ENCODE measurements around the gene NDE1. TPM values are rescaled to one million over a fixed set of nuclear protein-coding genes. Genes with fewer than 3 reads are reported as not detected.

The NDE1 gene
- total and polyA plus RNA-seq, 2 donors (not counting 1 experiment from before 2014, with no cell fraction given) = 23.8 to 24.0 TPM

DNA sequence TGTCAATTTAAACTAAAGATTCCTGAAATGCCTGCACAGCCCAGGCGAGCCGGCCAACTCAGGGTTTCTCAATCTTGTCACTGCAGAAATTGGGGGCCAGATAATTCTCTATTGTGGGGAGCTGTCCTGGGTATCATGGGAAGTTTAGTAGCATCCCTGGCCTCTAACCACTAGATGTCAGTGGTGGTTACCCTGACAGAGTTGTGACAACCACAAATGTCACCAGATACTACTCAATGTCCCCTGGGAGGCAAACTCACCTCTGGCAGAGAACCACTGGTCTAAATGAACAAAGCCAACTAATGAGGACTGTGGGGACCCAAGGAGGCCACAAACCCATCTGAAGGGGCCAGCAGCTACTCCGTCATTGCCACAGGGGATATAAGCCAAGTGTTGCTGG lies 115.8 kb downstream of the NDE1 start:
- Histone ChIP-seq H2AFZ (ENCODE audit: low read length) (no peak overlapping the region), H3K27me3 (ENCODE audit: control insufficient read depth, insufficient read depth, low read length) (no peaks in the 10 kb centered on the region), H4K20me1 (ENCODE audit: control insufficient read depth, extremely low read depth, insufficient read depth, low read length) (no peaks in the 10 kb centered on the region), H3K9me3 (ENCODE audit: control insufficient read depth, insufficient read depth, low read depth, low read length) (no peaks in the 10 kb centered on the region), H3K36me3 (ENCODE audit: control insufficient read depth, insufficient read depth, low read length) (no peaks in the 10 kb centered on the region), H3K4me2 (ENCODE audit: extremely low read depth, insufficient read depth, low read length) (no peak overlapping the region), H3K4me3 (replicated peaks in 1 of 4; ENCODE audit: control extremely low read depth in 1 of 4, insufficient read depth in 1 of 4, low read depth in 3 of 4, low read length in 4 of 4) (no peak overlapping the region), H3K27ac (ENCODE audit: insufficient read depth, low read length) (no peak overlapping the region), H3K4me1 (ENCODE audit: control insufficient read depth, extremely low read depth, insufficient read depth, low read length) (no peaks in the 10 kb centered on the region), H3K9ac (ENCODE audit: insufficient read depth, low read length) (no peak overlapping the region), H3K79me2 (ENCODE audit: control insufficient read depth, insufficient read depth, low read length) (no peaks in the 10 kb centered on the region)
- TF ChIP-seq, protein P1, sequence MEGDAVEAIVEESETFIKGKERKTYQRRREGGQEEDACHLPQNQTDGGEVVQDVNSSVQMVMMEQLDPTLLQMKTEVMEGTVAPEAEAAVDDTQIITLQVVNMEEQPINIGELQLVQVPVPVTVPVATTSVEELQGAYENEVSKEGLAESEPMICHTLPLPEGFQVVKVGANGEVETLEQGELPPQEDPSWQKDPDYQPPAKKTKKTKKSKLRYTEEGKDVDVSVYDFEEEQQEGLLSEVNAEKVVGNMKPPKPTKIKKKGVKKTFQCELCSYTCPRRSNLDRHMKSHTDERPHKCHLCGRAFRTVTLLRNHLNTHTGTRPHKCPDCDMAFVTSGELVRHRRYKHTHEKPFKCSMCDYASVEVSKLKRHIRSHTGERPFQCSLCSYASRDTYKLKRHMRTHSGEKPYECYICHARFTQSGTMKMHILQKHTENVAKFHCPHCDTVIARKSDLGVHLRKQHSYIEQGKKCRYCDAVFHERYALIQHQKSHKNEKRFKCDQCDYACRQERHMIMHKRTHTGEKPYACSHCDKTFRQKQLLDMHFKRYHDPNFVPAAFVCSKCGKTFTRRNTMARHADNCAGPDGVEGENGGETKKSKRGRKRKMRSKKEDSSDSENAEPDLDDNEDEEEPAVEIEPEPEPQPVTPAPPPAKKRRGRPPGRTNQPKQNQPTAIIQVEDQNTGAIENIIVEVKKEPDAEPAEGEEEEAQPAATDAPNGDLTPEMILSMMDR (conservative IDR thresholded peaks at IDR 0.05 in 1 of 2, IDR thresholded peaks at IDR 0.05 in 1 of 2; ENCODE audit: low read depth in 1 of 2, low read length in 2 of 2) = peak; percentile 77 to 78
- TF ChIP-seq EZH2 (IDR thresholded peaks at IDR 0.05; ENCODE audit: low read length, missing control alignments) = no peak
- peak in 1 of 2 donors; percentile 42 for DNase-seq (ENCODE audit: low read depth in 2 of 2)

DNA sequence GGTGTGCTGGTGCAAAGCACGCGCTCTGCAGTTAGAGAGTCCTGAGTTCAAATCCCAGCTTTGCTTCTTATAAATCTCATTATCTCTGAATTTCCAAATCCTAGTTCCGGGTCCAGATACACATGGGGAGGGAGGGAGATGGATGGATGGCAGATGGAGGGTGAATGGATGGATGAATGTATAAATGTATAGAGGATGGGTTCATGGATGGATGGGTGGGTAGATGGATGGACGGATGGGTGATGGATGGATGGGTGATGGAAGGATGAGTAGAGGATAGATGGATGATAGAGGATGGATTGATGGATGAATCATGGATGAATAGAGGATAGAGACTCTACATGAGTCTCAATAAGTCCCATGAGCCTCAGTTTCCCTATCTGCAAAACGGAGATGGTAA lies 116.9 kb downstream of the NDE1 start:
- TF ChIP-seq, protein P1 (conservative IDR thresholded peaks at IDR 0.05 in 1 of 2, IDR thresholded peaks at IDR 0.05 in 1 of 2; ENCODE audit: low read depth in 1 of 2, low read length in 2 of 2) = no peak
- no peak for TF ChIP-seq EZH2 (IDR thresholded peaks at IDR 0.05; ENCODE audit: low read length, missing control alignments)
- H4K20me1 ChIP-seq (ENCODE audit: control insufficient read depth, extremely low read depth, insufficient read depth, low read length) = no peaks in the 10 kb centered on the region
- no peak overlapping the region for H3K4me3 ChIP-seq (replicated peaks in 1 of 4; ENCODE audit: control extremely low read depth in 1 of 4, insufficient read depth in 1 of 4, low read depth in 3 of 4, low read length in 4 of 4)
- H3K9ac ChIP-seq (ENCODE audit: insufficient read depth, low read length) = no peak overlapping the region
- H3K79me2 ChIP-seq (ENCODE audit: control insufficient read depth, insufficient read depth, low read length) = no peaks in the 10 kb centered on the region
- H3K4me1 ChIP-seq (ENCODE audit: control insufficient read depth, extremely low read depth, insufficient read depth, low read length) = no peaks in the 10 kb centered on the region
- H3K9me3 ChIP-seq (ENCODE audit: control insufficient read depth, insufficient read depth, low read depth, low read length) = no peaks in the 10 kb centered on the region
- no peak overlapping the region for H3K4me2 ChIP-seq (ENCODE audit: extremely low read depth, insufficient read depth, low read length)
- no peak overlapping the region for H3K27ac ChIP-seq (ENCODE audit: insufficient read depth, low read length)
- DNase-seq (ENCODE audit: low read depth in 2 of 2) = no peak
- no peaks in the 10 kb centered on the region for H3K36me3 ChIP-seq (ENCODE audit: control insufficient read depth, insufficient read depth, low read length)
- H3K27me3 ChIP-seq (ENCODE audit: control insufficient read depth, insufficient read depth, low read length) = no peaks in the 10 kb centered on the region
- H2AFZ ChIP-seq (ENCODE audit: low read length) = no peak overlapping the region

DNA sequence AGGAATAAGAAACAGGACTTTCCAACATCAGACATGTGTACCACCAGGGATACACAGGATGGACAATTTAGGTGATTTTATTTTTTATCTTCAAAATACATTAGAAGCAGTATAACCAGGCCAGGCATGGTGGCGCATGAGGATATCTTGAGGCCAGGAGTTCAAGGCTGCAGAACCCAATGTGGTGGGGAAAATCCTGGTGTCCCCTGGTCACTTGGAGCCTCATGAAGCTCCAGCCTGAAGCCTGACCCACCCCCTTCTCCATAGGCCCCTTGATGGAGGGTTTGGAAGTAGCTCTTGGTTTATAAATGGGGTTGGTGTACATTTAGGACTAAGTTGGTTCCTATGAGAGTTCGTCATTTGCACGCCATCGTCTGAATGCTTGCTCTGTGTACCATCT lies 118.2 kb downstream of the NDE1 start:
- Histone ChIP-seq H4K20me1 (ENCODE audit: control insufficient read depth, extremely low read depth, insufficient read depth, low read length) (no peaks in the 10 kb centered on the region), H2AFZ (ENCODE audit: low read length) (no peak overlapping the region), H3K9ac (ENCODE audit: insufficient read depth, low read length) (no peak overlapping the region), H3K27me3 (ENCODE audit: control insufficient read depth, insufficient read depth, low read length) (no peaks in the 10 kb centered on the region), H3K4me3 (replicated peaks in 1 of 4; ENCODE audit: control extremely low read depth in 1 of 4, insufficient read depth in 1 of 4, low read depth in 3 of 4, low read length in 4 of 4) (no peak overlapping the region), H3K79me2 (ENCODE audit: control insufficient read depth, insufficient read depth, low read length) (no peaks in the 10 kb centered on the region), H3K4me1 (ENCODE audit: control insufficient read depth, extremely low read depth, insufficient read depth, low read length) (no peaks in the 10 kb centered on the region), H3K4me2 (ENCODE audit: extremely low read depth, insufficient read depth, low read length) (no peak overlapping the region), H3K27ac (ENCODE audit: insufficient read depth, low read length) (no peak overlapping the region), H3K36me3 (ENCODE audit: control insufficient read depth, insufficient read depth, low read length) (no peaks in the 10 kb centered on the region), H3K9me3 (ENCODE audit: control insufficient read depth, insufficient read depth, low read depth, low read length) (no peaks in the 10 kb centered on the region)
- no peak for DNase-seq (ENCODE audit: low read depth in 2 of 2)
- no peak for TF ChIP-seq EZH2 (IDR thresholded peaks at IDR 0.05; ENCODE audit: low read length, missing control alignments)
- TF ChIP-seq, protein P1 (conservative IDR thresholded peaks at IDR 0.05 in 1 of 2, IDR thresholded peaks at IDR 0.05 in 1 of 2; ENCODE audit: low read depth in 1 of 2, low read length in 2 of 2) = no peak

All from fibroblast of lung (primary cell).